Fibroblast of lung (primary cell): ENCODE results near the gene GEMIN5.

Source experiments
- CTCF ChIP-seq, 2 donors: IDR thresholded peaks in 1 of 2; conservative IDR thresholded peaks in 1 of 2; 1 replicate in 1 of 2; 2 replicates in 1 of 2; pipeline ENCODE4 v1.5.1; 2011 to 2012; ENCODE audit warnings: low read length in 2 of 2, control low read depth in 1 of 2, inconsistent platforms in 1 of 2, low read depth in 1 of 2, mild to moderate bottlenecking in 1 of 2
- EZH2 ChIP-seq: IDR thresholded peaks from 2 replicates; pipeline ENCODE4 v1.5.1; 2012; ENCODE audit warnings: low read length, control low read depth, mild to moderate bottlenecking; ENCODE audit errors: missing control alignments

- TF ChIP-seq CTCF (conservative IDR thresholded peaks at IDR 0.05 in 1 of 2, IDR thresholded peaks at IDR 0.05 in 1 of 2; ENCODE audit: low read depth in 1 of 2, low read length in 2 of 2) (no peak), EZH2 (no peak)
These were observed 11.8 kb upstream of the GEMIN5 start for GRCh38 chr5:154949781-154950180.
